ENCODE measurements around the gene FAT1.
"Not testable (repeated sequence)": the region's sequence is repeated elsewhere in the genome, so short reads cannot be mapped to it uniquely, and the experiment has no call there.

Gene FAT1

GRCh38 chr4:186695392-186695791, 28.3 kb downstream of the FAT1 start:
- DNase-seq, result no peak

- no peak for DNase-seq
These were observed 29.8 kb downstream of the FAT1 start for GRCh38 chr4:186693894-186694293.

- no peak for DNase-seq
These were observed 30.4 kb downstream of the FAT1 start for GRCh38 chr4:186693159-186693815.

- no peak for DNase-seq
These were observed 32.3 kb downstream of the FAT1 start for GRCh38 chr4:186691396-186691795.

GRCh38 chr4:186689476-186689875, 34.2 kb downstream of the FAT1 start:
- no peak for DNase-seq

- DNase-seq, result no peak
These were observed 35.3 kb downstream of the FAT1 start for GRCh38 chr4:186688150-186688943.

GRCh38 chr4:186687265-186687664, 36.4 kb downstream of the FAT1 start:
- no peak for DNase-seq

- no peak for DNase-seq
These were observed 37.9 kb downstream of the FAT1 start for GRCh38 chr4:186685767-186686183.

GRCh38 chr4:186684889-186685309, 38.8 kb downstream of the FAT1 start:
- DNase-seq, result no peak

GRCh38 chr4:186684220-186684619, 39.4 kb downstream of the FAT1 start:
- no peak for DNase-seq

GRCh38 chr4:186680641-186681040, 43.0 kb downstream of the FAT1 start:
- no peak for DNase-seq

GRCh38 chr4:186676531-186677161, 47.0 kb downstream of the FAT1 start:
- DNase-seq, result no peak

GRCh38 chr4:186669735-186670134, 53.9 kb downstream of the FAT1 start:
- no peak for DNase-seq

GRCh38 chr4:186669159-186669731, 54.4 kb downstream of the FAT1 start:
- DNase-seq, result no peak

GRCh38 chr4:186666750-186667149, 56.9 kb downstream of the FAT1 start:
- DNase-seq, result no peak

GRCh38 chr4:186666252-186666651, 57.4 kb downstream of the FAT1 start:
- no peak for DNase-seq

GRCh38 chr4:186660403-186660802, 63.3 kb downstream of the FAT1 start:
- DNase-seq, result no peak

GRCh38 chr4:186659935-186660334, 63.7 kb downstream of the FAT1 start:
- no peak for DNase-seq

GRCh38 chr4:186659456-186659855, 64.2 kb downstream of the FAT1 start:
- DNase-seq, result not testable (repeated sequence)

GRCh38 chr4:186658657-186659056, 65.0 kb downstream of the FAT1 start:
- DNase-seq, result no peak

GRCh38 chr4:186657764-186658163, 65.9 kb downstream of the FAT1 start:
- no peak for DNase-seq

GRCh38 chr4:186653969-186654368, 69.7 kb downstream of the FAT1 start:
- no peak for DNase-seq

- DNase-seq, result no peak
These were observed 72.0 kb downstream of the FAT1 start for GRCh38 chr4:186651624-186652023.

GRCh38 chr4:186651181-186651603, 72.5 kb downstream of the FAT1 start:
- no peak for DNase-seq
